H1 (cell line): Measurements from ENCODE around the gene CFAP54. TPM values are rescaled to one million over a fixed set of nuclear protein-coding genes. Genes with fewer than 3 reads are reported as not detected.

Experiments used
- CTCF ChIA-PET: fragments of 300-600 bp; sonication (Branson Sonifier 250); formaldehyde crosslinking; loops from one replicate; lab custom pipeline; 2021; ENCODE audit not compliant: partially characterized antibody; lab: Charles Lee
- POLR2A ChIA-PET: fragments of 300-600 bp; sonication (Branson Sonifier 250); formaldehyde crosslinking; loops from one replicate; lab custom pipeline; 2021; ENCODE audit warnings: inconsistent platforms; ENCODE audit not compliant: partially characterized antibody; lab: Charles Lee
- DNase-seq, 2 experiments: peaks; one replicate each; pipeline versions ENCODE4 v3.0.0 to v3.0.0-alpha.2; 2010 to 2022; ENCODE audit warnings: low spot score in 2 of 2, low read depth in 1 of 2, mixed read lengths in 1 of 2
- FAIRE-seq: peaks from 2 replicates; lab custom pipeline; 2011; peaks lifted over from hg19 to GRCh38; lab: Jason Lieb, UNC
- H2AFZ ChIP-seq: 2 replicates; pipeline ENCODE4 v1.8.1; 2012; ENCODE audit warnings: low read length, inconsistent platforms
- H2AK5ac ChIP-seq: 2 replicates; pipeline ENCODE4 v1.6.1; 2013; ENCODE audit warnings: low read depth, low read length
- H2BK120ac ChIP-seq: replicated peaks from 2 replicates; pipeline ENCODE3; 2013; ENCODE audit warnings: low read depth, low read length, inconsistent platforms
- H2BK12ac ChIP-seq: 2 replicates; pipeline ENCODE4 v1.6.1; 2013; ENCODE audit warnings: low read depth, low read length
- H2BK15ac ChIP-seq: 2 replicates; pipeline ENCODE4 v1.6.1; 2013; ENCODE audit warnings: low read length
- H2BK20ac ChIP-seq: 2 replicates; pipeline ENCODE4 v1.6.1; 2013; ENCODE audit warnings: low read length
- H2BK5ac ChIP-seq: 2 replicates; pipeline ENCODE4 v1.6.1; 2013; ENCODE audit warnings: low read depth, low read length
- H3K14ac ChIP-seq: 2 replicates; pipeline ENCODE4 v1.6.1; 2013; ENCODE audit warnings: inconsistent platforms; ENCODE audit not compliant: insufficient read length
- H3K18ac ChIP-seq: 2 replicates; pipeline ENCODE4 v1.6.1; 2013; ENCODE audit warnings: low read length; ENCODE audit errors: extremely low read depth
- H3K23ac ChIP-seq: 2 replicates; pipeline ENCODE4 v1.6.1; 2013; ENCODE audit warnings: inconsistent platforms; ENCODE audit not compliant: insufficient read length
- H3K23me2 ChIP-seq: 2 replicates; pipeline ENCODE4 v1.6.1; 2013; ENCODE audit warnings: low read depth, low read length
- H3K27ac ChIP-seq: 2 replicates; pipeline ENCODE4 v1.6.1; 2011; ENCODE audit warnings: low read depth, low read length, inconsistent platforms
- H3K27me3 ChIP-seq, 4 experiments: replicated peaks in 1 of 4; 1 replicate in 1 of 4; 2 replicates in 3 of 4; pipeline versions ENCODE4 v1.6.1 to v1.8.1; 2011 to 2013; ENCODE audit warnings: low read length in 3 of 4, mild to moderate bottlenecking in 3 of 4, inconsistent platforms in 2 of 4, mixed read lengths in 2 of 4, moderate library complexity in 1 of 4; ENCODE audit not compliant: control insufficient read depth in 3 of 4, insufficient read depth in 3 of 4; ENCODE audit errors: extremely low read depth in 1 of 4
- H3K36me3 ChIP-seq, 4 experiments: 2 replicates each; pipeline versions ENCODE4 v1.6.1 to v1.8.1; 2011 to 2013; ENCODE audit warnings: mild to moderate bottlenecking in 4 of 4, low read length in 3 of 4, moderate library complexity in 2 of 4, control low read depth in 1 of 4, inconsistent platforms in 1 of 4; ENCODE audit not compliant: insufficient read depth in 4 of 4, control insufficient read depth in 2 of 4
- H3K4ac ChIP-seq: replicated peaks from 2 replicates; pipeline ENCODE3; 2013; ENCODE audit warnings: low read length, low read depth, mixed read lengths, inconsistent platforms; ENCODE audit not compliant: insufficient read length
- H3K4me1 ChIP-seq, 4 experiments: replicated peaks in 1 of 4; 1 replicate in 1 of 4; 2 replicates in 3 of 4; pipeline versions ENCODE4 v1.6.1 to v1.8.1; 2011 to 2013; ENCODE audit warnings: low read length in 3 of 4, inconsistent platforms in 2 of 4, mixed read lengths in 1 of 4; ENCODE audit not compliant: insufficient read depth in 4 of 4, control insufficient read depth in 3 of 4
- H3K4me2 ChIP-seq, 2 experiments: 2 replicates each; pipeline versions ENCODE4 v1.6.1 to v1.8.1; 2011 to 2013; ENCODE audit warnings: low read depth in 2 of 2, low read length in 2 of 2, control low read depth in 1 of 2, inconsistent platforms in 1 of 2, mild to moderate bottlenecking in 1 of 2; ENCODE audit not compliant: insufficient read depth in 1 of 2
- H3K4me3 ChIP-seq, 4 experiments: fragments of 200-600, 300-600 bp in 1 of 4; sonication (generic), shearing (Covaris generic), sonication (Bioruptor Twin) in 1 of 4; 2 replicates each; pipeline versions ENCODE4 v1.5.1 to v1.8.1; 2011 to 2016; ENCODE audit warnings: low read length in 4 of 4, low read depth in 3 of 4, control low read depth in 2 of 4, inconsistent platforms in 2 of 4, mild to moderate bottlenecking in 2 of 4, mixed read lengths in 1 of 4, moderate library complexity in 1 of 4; ENCODE audit not compliant: insufficient read depth in 2 of 4; ENCODE audit errors: extremely low read depth in 1 of 4
- H3K56ac ChIP-seq: replicated peaks from 2 replicates; pipeline ENCODE3; 2013; ENCODE audit warnings: low read depth, mild to moderate bottlenecking, mixed read lengths, low read length, inconsistent platforms; ENCODE audit not compliant: insufficient read length
- H3K79me1 ChIP-seq: 2 replicates; pipeline ENCODE4 v1.6.1; 2013; ENCODE audit warnings: low read depth, low read length, control low read depth
- H3K79me2 ChIP-seq, 2 experiments: 2 replicates each; pipeline versions ENCODE4 v1.6.1 to v1.8.1; 2012 to 2013; ENCODE audit warnings: low read length in 2 of 2, mild to moderate bottlenecking in 2 of 2, inconsistent platforms in 1 of 2; ENCODE audit not compliant: insufficient read depth in 2 of 2, control insufficient read depth in 1 of 2
- H3K9ac ChIP-seq, 4 experiments: replicated peaks in 1 of 4; 1 replicate in 1 of 4; 2 replicates in 3 of 4; pipeline versions ENCODE4 v1.6.1 to v1.8.1; 2011 to 2013; ENCODE audit warnings: low read depth in 3 of 4, low read length in 3 of 4, control low read depth in 2 of 4, mild to moderate bottlenecking in 2 of 4, moderate library complexity in 2 of 4, inconsistent platforms in 1 of 4; ENCODE audit errors: extremely low read depth in 1 of 4
- H3K9me3 ChIP-seq, 2 experiments: 2 replicates each; pipeline versions ENCODE4 v1.6.1 to v1.8.1; 2012 to 2013; ENCODE audit warnings: mild to moderate bottlenecking in 2 of 2, moderate library complexity in 2 of 2, control low read depth in 1 of 2, inconsistent platforms in 1 of 2, low read depth in 1 of 2, low read length in 1 of 2, mixed read lengths in 1 of 2; ENCODE audit not compliant: insufficient read depth in 2 of 2
- H4K20me1 ChIP-seq, 2 experiments: replicated peaks in 1 of 2; 2 replicates each; pipeline versions ENCODE3 to v1.8.1; 2011 to 2013; ENCODE audit warnings: inconsistent platforms in 2 of 2, low read length in 2 of 2, mild to moderate bottlenecking in 1 of 2; ENCODE audit not compliant: insufficient read depth in 2 of 2, control insufficient read depth in 1 of 2
- H4K5ac ChIP-seq: 2 replicates; pipeline ENCODE4 v1.6.1; 2013; ENCODE audit warnings: low read length, low read depth, mixed read lengths, inconsistent platforms; ENCODE audit not compliant: insufficient read length
- H4K8ac ChIP-seq: 2 replicates; pipeline ENCODE4 v1.8.0; 2013; ENCODE audit warnings: mild to moderate bottlenecking, moderate library complexity, low read length, inconsistent platforms; ENCODE audit not compliant: insufficient read depth; ENCODE audit errors: extremely low read depth
- H4K91ac ChIP-seq: replicated peaks from 2 replicates; pipeline ENCODE3; 2013; ENCODE audit warnings: low read length, mixed read lengths, inconsistent platforms; ENCODE audit not compliant: insufficient read length
- ATF3 ChIP-seq: IDR thresholded peaks from 2 replicates; pipeline ENCODE4 v1.6.1; 2011; ENCODE audit warnings: low read depth, mild to moderate bottlenecking, low read length; ENCODE audit not compliant: insufficient read depth
- CHD1 ChIP-seq: IDR thresholded peaks from 2 replicates; pipeline ENCODE4 v1.6.1; 2012; ENCODE audit warnings: low read depth, low read length, improper control_type of control experiment
- CTBP2 ChIP-seq: IDR thresholded peaks from 2 replicates; pipeline ENCODE4 v1.7.0; 2011; ENCODE audit warnings: borderline replicate concordance, mild to moderate bottlenecking, moderate library complexity, mixed read lengths, low read length; ENCODE audit not compliant: insufficient read depth, insufficient read length
- E2F6 ChIP-seq: IDR thresholded peaks from 2 replicates; pipeline ENCODE4 v1.6.1; 2012; ENCODE audit warnings: inconsistent platforms
- EGR1 ChIP-seq: IDR thresholded peaks from 2 replicates; pipeline ENCODE4 v1.6.1; 2011; ENCODE audit warnings: low read depth, low read length, borderline replicate concordance
- JUN ChIP-seq: IDR thresholded peaks from 2 replicates; pipeline ENCODE4 v1.6.1; 2011; ENCODE audit warnings: low read depth, mild to moderate bottlenecking, improper control_type of control experiment, low read length
- NRF1 ChIP-seq: IDR thresholded peaks from 2 replicates; pipeline ENCODE4 v1.6.1; 2011; ENCODE audit warnings: mild to moderate bottlenecking, low read depth, low read length, improper control_type of control experiment
- PHF8 ChIP-seq: fragments of 200-600 bp; sonication (generic); conservative IDR thresholded peaks from 2 replicates; pipeline ENCODE4 v1.7.1; 2012; ENCODE audit warnings: low read depth, mild to moderate bottlenecking, inconsistent platforms, low read length, moderate library complexity
- POLR2A ChIP-seq, 2 experiments: IDR thresholded peaks; 1 replicate in 1 of 2; 2 replicates in 1 of 2; pipeline ENCODE4 v1.6.1; 2011; ENCODE audit warnings: low read depth in 2 of 2, low read length in 2 of 2, mild to moderate bottlenecking in 2 of 2; ENCODE audit errors: control extremely low read depth in 1 of 2
- SP4 ChIP-seq: IDR thresholded peaks from 2 replicates; pipeline ENCODE4 v1.6.1; 2012; ENCODE audit warnings: low read length, inconsistent platforms
- WGBS, 2 experiments: shearing (Covaris generic) in 1 of 2; methylation state at CpG; one replicate each; pipeline versions ENCODE4 v1.1.6 to v1.1.7; 2013 to 2015; ENCODE audit warnings: low lambda C conversion rate in 2 of 2, mixed read lengths in 2 of 2, inconsistent platforms in 1 of 2, low coverage in 1 of 2, missing lambda C conversion rate in 1 of 2; ENCODE audit not compliant: insufficient replicate concordance in 2 of 2, insufficient coverage in 1 of 2, insufficient read length in 1 of 2; ENCODE audit errors: extremely low coverage in 1 of 2, missing lambda C conversion rate in 1 of 2; 5-methylcytosine and 5-hydroxymethylcytosine counted together
- polyA plus RNA-seq, 7 experiments: library from polyadenylated mRNA; depleted of rRNA in 3 of 7; stranded (reverse) in 5 of 7; unstranded in 2 of 7; fragments of >200 nt in 5 of 7; fragments of 200-250 nt in 2 of 7; gene quantifications; 1 replicate in 5 of 7; 2 replicates in 1 of 7; 4 replicates in 1 of 7; pipeline versions ENCODE4 v1.2.1 to v1.2.3, GENCODE V29; 2011 to 2013; ENCODE audit warnings: missing spikeins in 2 of 7, mixed read lengths in 2 of 7
- total RNA-seq: library from RNA; stranded (reverse); fragmentation: NEBNext Ultra II Directional; extraction: Animal tissue kit (Norgen Biotek cat#: 25700); gene quantifications from 2 replicates; pipeline ENCODE4 v1.2.1, GENCODE V29; 2021

CFAP54 gene
- total and polyA plus RNA-seq, 2 of the 8 experiments (the other 6 are each of a cell fraction or from before 2014, with no cell fraction given): 0.17 to 0.33 TPM

- H3K18ac ChIP-seq: no peak overlapping the region
- no peak overlapping the region for H2BK20ac ChIP-seq
Measured at GRCh38 chr12:96506776-96507175, 17.4 kb downstream of the CFAP54 start.

More at GRCh38 chr12:96506776-96507175, 17.4 kb downstream of the CFAP54 start:
- no peaks in the 10 kb centered on the region for H3K4me1 ChIP-seq
- WGBS, 2 experiments: 78% methylated on average over 1 of the region's 1 CpG; no CpG with 5 or more reads in 1 of the 2 experiments
- H3K4me3 ChIP-seq: no peak overlapping the region
- H3K27me3 ChIP-seq: no peaks in the 10 kb centered on the region
- POLR2A ChIA-PET: no interaction called here
- H2BK120ac ChIP-seq: no peak overlapping the region
- DNase-seq (no peak), FAIRE-seq (no peak)
- H3K9ac ChIP-seq: no peak overlapping the region
- H3K79me2 ChIP-seq: no peaks in the 10 kb centered on the region
- H4K91ac ChIP-seq: no peak overlapping the region
- H2BK15ac ChIP-seq: no peak overlapping the region
- no peak overlapping the region for H4K8ac ChIP-seq
- H2AFZ ChIP-seq: no peak overlapping the region
- no peak overlapping the region for H3K14ac ChIP-seq
- no peak overlapping the region for H3K4ac ChIP-seq
- no peak overlapping the region for H3K56ac ChIP-seq
- no peaks in the 10 kb centered on the region for H3K79me1 ChIP-seq
- no peak overlapping the region for H2BK12ac ChIP-seq
- H3K23ac ChIP-seq: no peak overlapping the region
- H3K9me3 ChIP-seq: no peaks in the 10 kb centered on the region
- TF ChIP-seq CTBP2: no peak
- no peak for TF ChIP-seq EGR1
- TF ChIP-seq POLR2A (IDR thresholded peaks at IDR 0.05; ENCODE audit: control extremely low read depth in 1 of 2, low read depth in 2 of 2, low read length in 2 of 2): no peak
- TF ChIP-seq ATF3: no peak
- TF ChIP-seq PHF8: no peak
- no peak for TF ChIP-seq CHD1
- no peak for TF ChIP-seq JUN
- TF ChIP-seq SP4: no peak
- TF ChIP-seq NRF1: no peak
- no peak for TF ChIP-seq E2F6
- TF ChIP-seq, all 59 proteins: peak for 0
- Histone ChIP-seq H3K23me2 (no peaks in the 10 kb centered on the region; the same call in 1 of the 2 replicates), H2BK5ac (no peak overlapping the region), H3K4me2 (no peak overlapping the region), H4K20me1 (no peaks in the 10 kb centered on the region), H2AK5ac (no peak overlapping the region), H3K27ac (no peak overlapping the region), H3K36me3 (no peaks in the 10 kb centered on the region), H4K5ac (no peak overlapping the region)
- CTCF ChIA-PET: interaction anchor here (0.6 to 1.5 kb wide), 4 partner anchors 10 to 472 kb away, joined by 3 to 7 read pairs (median 4); partner anchors contain the start of gene LTA4H
